ENCODE data around the gene ATXN10. TPM values are rescaled to one million over a fixed set of nuclear protein-coding genes. Genes with fewer than 3 reads are reported as not detected.

The ATXN10 gene
- total and polyA plus RNA-seq, 2 of the 8 experiments (the other 6 are each of a cell fraction or from before 2014, with no cell fraction given) = 134 to 210 TPM

DNA sequence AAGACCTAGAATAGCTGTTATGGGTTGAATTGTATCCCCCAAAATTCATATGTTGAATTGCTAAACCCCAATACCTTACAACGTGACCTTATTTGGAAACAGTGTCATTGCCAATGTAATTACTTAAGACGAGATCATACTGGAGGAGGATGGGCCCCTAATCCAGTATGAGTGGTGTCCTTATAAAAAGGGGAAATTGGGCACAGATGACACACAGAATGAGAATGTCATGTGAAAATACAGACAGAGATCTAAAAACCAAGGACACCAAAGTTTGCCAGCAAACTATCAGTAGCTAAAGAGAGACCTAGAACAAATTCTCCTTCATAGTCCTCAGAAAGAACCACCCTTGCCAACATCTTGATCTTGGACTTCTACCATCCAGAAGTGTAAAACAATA lies 127.7 kb downstream of the ATXN10 start:
- H4K20me1 ChIP-seq (replicated peaks in 1 of 2; ENCODE audit: control insufficient read depth in 1 of 2, insufficient read depth in 2 of 2, low read length in 2 of 2) = peaks cover 0 to 2% of the 10 kb centered on the region in 2 experiments
- DNase-seq (ENCODE audit: low read depth in 1 of 2, low spot score in 2 of 2) = no peak
- no peak overlapping the region for H2AFZ ChIP-seq (ENCODE audit: low read length)
- H3K56ac ChIP-seq (replicated peaks; ENCODE audit: insufficient read length, low read depth, low read length) = no peak overlapping the region
- no peak overlapping the region for H3K18ac ChIP-seq (ENCODE audit: extremely low read depth, low read length)
- no peak overlapping the region for H2BK12ac ChIP-seq (ENCODE audit: low read depth, low read length)
- H3K9me3 ChIP-seq (ENCODE audit: insufficient read depth in 2 of 2, low read depth in 1 of 2, low read length in 1 of 2) = peaks cover 5 to 15% of the 10 kb centered on the region in 2 experiments; a peak in 3 of 4 replicates
- H3K36me3 ChIP-seq (ENCODE audit: control insufficient read depth in 2 of 4, insufficient read depth in 4 of 4, low read length in 3 of 4) = peaks cover 0 to 24% (median 8%) of the 10 kb centered on the region in 4 experiments; a peak in 3 of 8 replicates
- FAIRE-seq = no peak
- H3K14ac ChIP-seq (ENCODE audit: insufficient read length) = no peak overlapping the region
- H2BK15ac ChIP-seq (ENCODE audit: low read length) = no peak overlapping the region
- H3K4ac ChIP-seq (replicated peaks; ENCODE audit: insufficient read length, low read depth, low read length) = no peak overlapping the region
- POLR2A ChIA-PET (ENCODE audit: partially characterized antibody) = no interaction called here
- no peak overlapping the region for H3K23ac ChIP-seq (ENCODE audit: insufficient read length)
- H3K4me1 ChIP-seq (replicated peaks in 1 of 4; ENCODE audit: control insufficient read depth in 3 of 4, insufficient read depth in 4 of 4, low read length in 3 of 4) = no peaks in the 10 kb centered on the region
- H3K27ac ChIP-seq (ENCODE audit: low read depth, low read length) = no peak overlapping the region
- TF ChIP-seq YY1 (IDR thresholded peaks at IDR 0.05; ENCODE audit: low read depth, low read length) = no peak
- TF ChIP-seq CHD1 (IDR thresholded peaks at IDR 0.05; ENCODE audit: low read depth, low read length) = no peak
- no peak for TF ChIP-seq JUN (IDR thresholded peaks at IDR 0.05; ENCODE audit: low read depth, low read length)
- TF ChIP-seq TEAD4 (IDR thresholded peaks at IDR 0.05; ENCODE audit: low read depth, low read length) = no peak
- no peak for TF ChIP-seq SIN3A (conservative IDR thresholded peaks at IDR 0.05 in 1 of 2, IDR thresholded peaks at IDR 0.05 in 1 of 2; ENCODE audit: low read depth in 1 of 2, low read length in 2 of 2)
- TF ChIP-seq TBP (IDR thresholded peaks at IDR 0.05; ENCODE audit: low read depth, low read length) = no peak
- TF ChIP-seq SUZ12 (IDR thresholded peaks at IDR 0.05; ENCODE audit: low read length) = no peak
- no peak for TF ChIP-seq EGR1 (IDR thresholded peaks at IDR 0.05; ENCODE audit: borderline replicate concordance, low read depth, low read length)
- H4K8ac ChIP-seq (ENCODE audit: extremely low read depth, insufficient read depth, low read length) = no peak overlapping the region
- H4K5ac ChIP-seq (ENCODE audit: insufficient read length, low read depth, low read length) = no peak overlapping the region
- CTCF ChIA-PET (ENCODE audit: partially characterized antibody) = no interaction called here
- H2BK120ac ChIP-seq (replicated peaks; ENCODE audit: low read depth, low read length) = no peak overlapping the region
- H3K4me2 ChIP-seq (ENCODE audit: insufficient read depth in 1 of 2, low read depth in 2 of 2, low read length in 2 of 2) = no peak overlapping the region
- no peaks in the 10 kb centered on the region for H3K27me3 ChIP-seq (replicated peaks in 1 of 4; ENCODE audit: control insufficient read depth in 3 of 4, extremely low read depth in 1 of 4, insufficient read depth in 3 of 4, low read length in 3 of 4)
- no peak overlapping the region for H4K91ac ChIP-seq (replicated peaks; ENCODE audit: insufficient read length, low read length)
- H3K4me3 ChIP-seq (ENCODE audit: extremely low read depth in 1 of 4, insufficient read depth in 2 of 4, low read depth in 3 of 4, low read length in 4 of 4) = no peak overlapping the region
- no peak overlapping the region for H3K9ac ChIP-seq (replicated peaks in 1 of 4; ENCODE audit: extremely low read depth in 1 of 4, low read depth in 3 of 4, low read length in 3 of 4)
- no peaks in the 10 kb centered on the region for H3K23me2 ChIP-seq (ENCODE audit: low read depth, low read length)
- no peak overlapping the region for H2BK5ac ChIP-seq (ENCODE audit: low read depth, low read length)
- H2BK20ac ChIP-seq (ENCODE audit: low read length) = no peak overlapping the region
- 83% methylated on average over 2 of the region's 2 CpGs; no CpG with 5 or more reads in 1 of the 2 experiments for WGBS, 2 experiments (ENCODE audit: extremely low coverage in 1 of 2, insufficient coverage in 1 of 2, insufficient read length in 1 of 2, insufficient replicate concordance in 2 of 2, low coverage in 1 of 2, low lambda C conversion rate in 2 of 2, missing lambda C conversion rate in 1 of 2)
- H3K79me2 ChIP-seq (ENCODE audit: control insufficient read depth in 1 of 2, insufficient read depth in 2 of 2, low read length in 2 of 2) = no peaks in the 10 kb centered on the region
- H2AK5ac ChIP-seq (ENCODE audit: low read depth, low read length) = no peak overlapping the region
- H3K79me1 ChIP-seq (ENCODE audit: low read depth, low read length) = no peaks in the 10 kb centered on the region; the same call in 1 of the 2 replicates

All from H1 (cell line).